GM19395 (cell line): ENCODE results near the gene TVP23A.
"Not testable (repeated sequence)": the region's sequence is repeated elsewhere in the genome, so short reads cannot be mapped to it uniquely, and the experiment has no call there.

Experiments used
- ATAC-seq: cut with Tn5 transposase; IDR thresholded peaks from one replicate; pipeline ENCODE4 v1.9.1; 2021; ENCODE audit warnings: mild to moderate bottlenecking, moderate library complexity; ENCODE audit not compliant: unreplicated experiment

Gene TVP23A

GRCh38 chr16:10836174-10836853 lies 17.7 kb upstream of the TVP23A start:
- no peak for ATAC-seq

GRCh38 chr16:10835281-10835931 lies 16.8 kb upstream of the TVP23A start:
- ATAC-seq, result no peak

- no peak for ATAC-seq
Measured at GRCh38 chr16:10834766-10835165, 16.2 kb upstream of the TVP23A start.

GRCh38 chr16:10834130-10834529 lies 15.5 kb upstream of the TVP23A start:
- no peak for ATAC-seq

- ATAC-seq, result no peak
Measured at GRCh38 chr16:10833271-10833670, 14.7 kb upstream of the TVP23A start.

GRCh38 chr16:10831894-10832886 lies 13.6 kb upstream of the TVP23A start:
- ATAC-seq, result no peak

GRCh38 chr16:10830240-10830639 lies 11.6 kb upstream of the TVP23A start:
- not testable (repeated sequence) for ATAC-seq

- not testable (repeated sequence) for ATAC-seq
Measured at GRCh38 chr16:10829390-10830098, 10.9 kb upstream of the TVP23A start.

GRCh38 chr16:10828851-10829366 lies 10.3 kb upstream of the TVP23A start:
- ATAC-seq, result no peak

- ATAC-seq, result no peak
Measured at GRCh38 chr16:10827691-10828341, 9.2 kb upstream of the TVP23A start.

- no peak for ATAC-seq
Measured at GRCh38 chr16:10824111-10824893, 5.7 kb upstream of the TVP23A start.

GRCh38 chr16:10822702-10823101 lies 4.1 kb upstream of the TVP23A start:
- ATAC-seq, result no peak

GRCh38 chr16:10820546-10820945 lies 2.0 kb upstream of the TVP23A start:
- ATAC-seq, result no peak

GRCh38 chr16:10817514-10817913 lies 1.1 kb downstream of the TVP23A start:
- ATAC-seq, result no peak

GRCh38 chr16:10813099-10813455 lies 5.5 kb downstream of the TVP23A start:
- ATAC-seq, result no peak

- peak; percentile 85 for ATAC-seq
Measured at GRCh38 chr16:10812312-10813098, 6.1 kb downstream of the TVP23A start.

- ATAC-seq, result no peak
Measured at GRCh38 chr16:10809706-10810105, 8.9 kb downstream of the TVP23A start.

- no peak for ATAC-seq
Measured at GRCh38 chr16:10808850-10809249, 9.7 kb downstream of the TVP23A start.

- ATAC-seq, result no peak
Measured at GRCh38 chr16:10808218-10808617, 10.4 kb downstream of the TVP23A start.
